AML-193 (cell line): ENCODE results near the gene GCNT1.

Experiments used
- DNase-seq, 2 experiments: peaks; one replicate each; lab custom pipeline; 2025; lab: John Stamatoyannopoulos, UW

Gene GCNT1

DNA sequence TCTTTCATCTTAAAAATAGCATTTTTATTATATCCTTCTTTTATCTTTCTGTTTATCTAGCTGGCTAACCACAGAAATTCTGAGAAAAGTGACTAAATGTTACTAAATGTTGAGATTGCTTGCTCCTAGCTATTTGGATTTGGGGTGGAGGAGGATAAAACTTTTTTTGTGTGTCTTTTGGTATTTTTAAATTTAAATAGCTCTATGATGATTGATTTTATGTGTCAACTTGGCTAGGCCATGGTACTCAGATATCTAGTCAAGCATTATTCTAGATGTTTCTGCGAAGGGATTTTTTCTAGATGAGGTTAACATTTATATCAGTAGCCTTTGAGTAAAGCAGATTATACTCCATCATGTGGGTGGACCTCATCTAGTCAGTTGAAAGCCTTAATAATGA lies 75.0 kb downstream of the GCNT1 start:
- no peak for DNase-seq

- no peak for DNase-seq
Observed at GRCh38 chr9:76537150-76537646, 78.2 kb downstream of the GCNT1 start.

DNA sequence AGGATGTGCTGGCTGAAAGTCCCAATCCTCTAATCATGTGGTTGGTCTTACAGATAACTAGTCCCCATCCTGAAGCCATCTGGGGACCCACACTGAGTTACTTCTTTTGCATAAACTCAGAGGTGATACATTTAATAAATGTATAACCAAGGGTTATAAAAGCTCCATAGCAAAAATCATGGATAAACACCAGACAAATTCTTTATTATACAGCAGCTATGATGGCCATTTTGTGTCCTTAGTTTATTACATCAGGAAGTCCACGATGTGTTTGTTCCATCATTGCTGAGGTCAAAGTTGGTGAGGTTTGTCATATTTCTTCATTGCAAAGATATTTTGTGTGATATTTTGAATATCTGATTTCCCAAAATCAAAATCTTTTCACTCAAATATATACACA lies 80.2 kb downstream of the GCNT1 start:
- no peak for DNase-seq

DNA sequence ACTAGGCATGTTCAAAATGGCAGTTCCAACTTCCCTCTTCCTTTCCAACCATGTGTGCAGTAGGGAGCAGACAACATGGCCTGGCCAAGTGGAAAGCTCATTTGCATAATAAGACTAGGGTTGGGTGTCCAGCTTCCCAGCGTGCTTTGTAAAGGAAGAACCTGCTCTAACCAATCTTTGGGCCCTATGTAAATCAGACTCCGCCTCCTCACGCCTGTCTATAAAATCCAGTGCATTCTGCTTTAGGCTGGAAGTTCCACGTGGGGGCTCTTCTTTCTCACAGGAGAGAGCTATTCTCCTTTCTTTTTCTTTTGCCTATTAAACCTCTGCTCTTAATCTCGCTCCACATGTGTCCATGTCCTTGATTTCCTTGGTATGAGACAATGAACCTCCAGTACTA lies 83.4 kb downstream of the GCNT1 start:
- DNase-seq = no peak

DNA sequence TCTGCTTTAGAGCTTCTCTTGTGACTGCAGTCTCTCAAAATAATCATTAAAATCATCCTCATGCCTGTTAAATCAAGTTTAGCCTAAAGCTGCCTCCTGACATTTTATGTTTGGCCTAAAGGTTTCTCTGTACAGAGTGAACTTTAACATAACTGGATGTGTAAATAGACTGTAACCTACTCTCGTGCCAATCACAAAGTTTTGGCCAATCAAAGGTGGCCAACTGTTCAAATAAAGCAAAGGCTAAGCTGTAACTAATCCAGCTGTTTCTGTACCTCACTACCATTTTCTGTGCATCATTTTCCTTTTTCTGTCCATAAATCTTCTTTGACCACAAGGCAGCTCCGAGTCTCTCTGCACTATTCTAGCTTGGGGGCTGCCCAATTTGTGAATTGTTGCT lies 86.2 kb downstream of the GCNT1 start:
- DNase-seq = no peak

DNA sequence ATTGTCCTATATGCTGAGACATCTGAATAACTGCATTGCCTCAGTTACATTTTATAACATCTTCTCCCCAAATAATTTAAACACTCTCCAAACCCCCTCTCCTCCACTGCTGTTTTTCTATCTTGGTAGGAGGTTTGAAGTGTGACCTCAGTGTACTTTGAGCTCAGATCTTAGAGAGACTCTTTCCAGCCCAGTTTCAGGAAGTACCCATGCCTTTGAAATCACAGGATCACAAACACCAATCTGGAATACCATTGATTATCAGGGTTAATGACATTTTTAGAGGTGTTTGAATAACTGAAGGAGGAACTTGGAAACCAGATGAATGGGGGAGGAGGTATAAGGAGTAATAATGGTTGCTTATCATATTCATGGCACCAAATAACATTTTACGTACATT lies 93.2 kb downstream of the GCNT1 start:
- no peak for DNase-seq

DNA sequence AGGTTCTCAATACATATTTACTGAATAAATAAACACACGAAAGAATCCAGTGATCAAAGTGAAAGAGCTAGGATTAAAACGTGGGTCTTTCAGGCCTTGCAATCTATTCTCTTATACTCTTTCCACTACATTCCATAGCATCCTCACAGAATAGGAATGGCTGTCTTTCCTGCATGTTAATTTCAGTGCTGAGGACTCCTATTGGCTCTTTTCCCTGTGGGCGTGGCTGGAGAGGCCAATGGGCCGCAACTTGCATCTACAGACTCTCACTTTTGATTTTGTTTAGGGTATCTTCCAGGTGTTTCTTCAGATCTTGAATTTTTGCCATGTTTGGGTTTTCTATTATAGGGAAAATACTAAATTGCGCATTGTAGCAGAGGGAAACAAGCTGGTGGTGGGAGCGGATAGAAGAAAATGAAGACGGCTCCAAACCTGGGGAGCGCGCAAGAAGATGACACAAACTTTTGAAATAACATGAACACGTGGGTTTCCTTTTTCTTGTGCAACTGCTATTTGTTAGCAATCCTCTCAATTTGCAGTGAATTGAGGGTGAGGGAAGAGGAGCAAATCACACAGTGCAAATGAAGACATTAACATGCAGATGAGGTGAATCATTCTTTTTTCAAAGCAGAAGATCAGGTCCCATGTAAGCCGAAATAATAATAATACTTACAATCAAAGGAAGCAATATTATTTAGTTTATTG lies 93.9 kb downstream of the GCNT1 start:
- no peak for DNase-seq

- DNase-seq = no peak
Observed at GRCh38 chr9:76553680-76554079, 94.7 kb downstream of the GCNT1 start.
